Astrocyte of the cerebellum (primary cell): ENCODE data around the gene SHOX.

ENCODE experiments used
- DNase-seq: peaks from one replicate; pipeline ENCODE4 v3.0.0-alpha.2; 2011; ENCODE audit warnings: low read depth
- H3K4me3 ChIP-seq: 2 replicates; pipeline ENCODE4 v1.5.1; 2011; ENCODE audit warnings: mild to moderate bottlenecking, low read depth, low read length, moderate library complexity
- CTCF ChIP-seq: IDR thresholded peaks from 2 replicates; pipeline ENCODE4 v1.5.1; 2012; ENCODE audit warnings: low read length, low read depth, moderate library complexity, mild to moderate bottlenecking; ENCODE audit errors: missing control alignments
- in situ Hi-C: cut with HindIII; loops from 2 replicates; pipeline ENCODE4 v1.10.0; 2017; ENCODE audit warnings: low sequenced_read_pairs

The SHOX gene

GRCh38 chrX:700936-701335, 70.3 kb downstream of the SHOX start:
- no peak for TF ChIP-seq CTCF
- no peak overlapping the region for H3K4me3 ChIP-seq
- in situ Hi-C loops, result no loop called here
- no peak for DNase-seq

- TF ChIP-seq CTCF, result no peak
- DNase-seq, result no peak
- no peak overlapping the region for H3K4me3 ChIP-seq
- in situ Hi-C loops, result no loop called here
Observed at GRCh38 chrX:701673-702072, 71.1 kb downstream of the SHOX start.

GRCh38 chrX:703466-703865, 72.9 kb downstream of the SHOX start:
- in situ Hi-C loops, result no loop called here

GRCh38 chrX:703866-704265, 73.3 kb downstream of the SHOX start:
- no peak overlapping the region for H3K4me3 ChIP-seq
- in situ Hi-C loops, result no loop called here
- DNase-seq, result no peak
- TF ChIP-seq CTCF, result no peak

More at GRCh38 chrX:703466-703865, 72.9 kb downstream of the SHOX start:
- no peak overlapping the region for H3K4me3 ChIP-seq
- DNase-seq, result no peak
- no peak for TF ChIP-seq CTCF
